LoVo (cell line): ENCODE data around the gene MTHFD1L.
A peak's percentile ranks its signal among the peaks of the same experiment; 100 is the strongest.

Source experiments
- DNase-seq: peaks from one replicate; pipeline ENCODE4 v3.0.0-alpha.2; 2016; ENCODE audit warnings: low spot score

The MTHFD1L gene

DNA sequence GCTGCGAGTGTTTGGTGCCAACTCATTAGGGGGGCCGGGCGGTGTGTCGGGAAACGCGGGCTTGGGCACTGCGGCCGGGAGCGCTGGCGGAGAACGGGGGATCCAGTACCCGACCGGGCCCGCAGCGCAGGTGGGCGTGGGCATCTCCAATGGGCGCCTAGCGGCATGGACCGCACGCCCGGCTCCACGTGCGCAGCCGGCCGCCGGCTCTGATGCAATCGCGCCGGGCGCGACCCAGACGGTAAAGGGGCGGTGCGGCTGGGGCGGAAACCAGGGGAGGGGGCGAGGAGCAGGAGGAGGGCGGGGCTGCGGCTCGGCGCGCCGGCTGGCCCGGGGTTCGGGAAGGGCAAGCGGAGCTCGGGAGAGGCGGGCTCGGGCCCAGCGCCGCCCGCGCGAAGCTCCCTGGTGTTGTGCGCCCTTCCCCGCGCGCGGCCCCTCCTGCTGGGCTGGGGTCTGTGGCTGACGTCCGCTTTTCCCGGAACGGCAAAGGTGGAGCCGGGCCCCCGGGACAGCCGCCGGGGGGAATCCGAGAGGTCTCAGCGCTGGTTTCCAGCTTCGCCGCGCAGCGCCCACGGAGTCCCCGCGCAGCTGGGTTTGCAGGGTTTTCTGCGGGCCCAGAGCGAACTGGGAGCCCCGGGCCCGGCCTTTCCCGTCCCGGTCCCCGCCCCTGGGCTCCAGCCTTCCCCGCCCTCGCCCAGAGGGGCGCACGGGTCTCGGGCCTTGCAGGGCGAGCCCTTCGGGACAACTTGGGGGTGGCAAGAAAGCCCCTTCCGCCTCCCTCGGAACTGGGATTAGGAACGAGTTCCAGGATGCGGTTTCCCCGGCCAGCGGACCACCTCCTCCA is 867 bp downstream of the MTHFD1L start:
- peak; percentile 78 for DNase-seq

GRCh38 chr6:150866991-150867501 is 1.5 kb downstream of the MTHFD1L start:
- no peak for DNase-seq

DNA sequence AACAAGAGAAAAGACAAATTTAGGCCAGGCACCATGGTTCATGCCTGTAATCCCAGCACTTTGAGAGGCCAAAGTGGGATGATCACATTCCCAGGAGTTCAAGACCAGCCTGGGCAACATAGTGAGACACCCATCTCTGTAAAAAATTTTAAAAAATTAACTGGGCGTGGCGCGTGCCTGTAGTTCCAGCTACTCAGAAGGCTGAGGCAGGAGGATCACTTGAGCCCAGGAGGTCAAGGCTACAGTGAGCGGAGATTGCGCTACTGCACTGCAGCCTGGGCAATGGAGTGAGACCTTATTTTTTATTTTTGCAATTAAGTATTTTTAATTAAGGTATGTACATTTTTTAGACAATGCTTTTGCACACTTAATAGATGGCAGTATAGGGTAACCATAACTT is 3.3 kb downstream of the MTHFD1L start:
- no peak for DNase-seq

DNA sequence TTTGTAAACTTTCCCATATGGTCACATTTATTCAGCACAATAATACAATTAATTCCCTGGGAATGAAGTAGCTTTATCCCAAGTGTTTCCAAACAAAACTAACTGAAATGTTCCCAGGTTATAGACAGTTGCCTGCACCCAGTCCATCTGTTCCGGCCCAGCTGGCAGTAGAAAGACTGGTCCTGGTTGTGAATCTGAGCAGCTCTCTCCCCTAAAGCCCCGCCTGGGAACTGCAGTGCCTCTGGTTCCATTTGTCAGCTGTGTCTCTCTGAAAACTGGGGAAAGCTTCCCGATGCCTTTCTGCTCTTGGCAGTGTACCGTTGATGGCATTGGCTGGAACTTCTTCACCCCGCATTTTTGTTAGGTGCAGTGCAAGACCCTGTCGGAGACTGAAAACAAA is 8.7 kb downstream of the MTHFD1L start:
- no peak for DNase-seq

DNA sequence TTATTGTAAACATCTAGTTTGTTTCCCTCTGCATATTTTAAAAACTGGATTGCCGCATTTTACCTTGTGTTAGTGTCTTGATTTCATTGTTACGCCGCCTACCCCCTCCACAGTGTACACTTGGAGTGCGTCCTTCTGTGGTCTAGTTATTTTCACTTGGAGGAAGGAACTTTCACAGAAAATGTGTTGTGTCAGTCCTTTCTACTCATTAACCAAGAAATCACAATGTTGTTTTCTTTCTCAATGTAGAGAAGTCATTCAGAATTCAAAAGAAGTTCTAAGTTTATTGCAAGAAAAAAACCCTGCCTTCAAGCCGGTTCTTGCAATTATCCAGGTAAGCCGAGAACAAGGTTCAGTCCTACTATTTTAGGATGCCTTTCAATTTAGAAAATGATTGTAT is 10.3 kb downstream of the MTHFD1L start:
- DNase-seq: no peak

DNA sequence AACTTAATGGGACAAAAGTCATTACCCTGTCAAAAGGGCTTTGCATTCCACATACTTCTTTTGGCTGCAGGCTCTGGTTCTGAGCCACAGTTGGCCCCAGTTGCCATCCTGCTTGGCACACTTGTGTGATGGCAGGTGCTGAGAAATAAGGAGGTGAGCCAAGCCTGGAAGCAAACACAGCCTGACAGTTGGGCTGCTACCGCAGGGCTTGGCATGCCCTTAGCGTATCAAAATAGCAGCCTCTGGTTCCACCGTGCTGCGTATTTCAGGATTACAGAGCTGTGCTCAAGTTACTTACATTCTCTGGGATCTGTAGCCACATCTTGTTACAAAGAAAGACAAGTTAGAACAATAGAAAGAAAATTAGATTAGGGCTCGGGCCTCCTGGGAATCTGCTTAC is 11.1 kb downstream of the MTHFD1L start:
- DNase-seq: no peak

- no peak for DNase-seq
Measured at GRCh38 chr6:150877928-150878327, 12.4 kb downstream of the MTHFD1L start.

DNA sequence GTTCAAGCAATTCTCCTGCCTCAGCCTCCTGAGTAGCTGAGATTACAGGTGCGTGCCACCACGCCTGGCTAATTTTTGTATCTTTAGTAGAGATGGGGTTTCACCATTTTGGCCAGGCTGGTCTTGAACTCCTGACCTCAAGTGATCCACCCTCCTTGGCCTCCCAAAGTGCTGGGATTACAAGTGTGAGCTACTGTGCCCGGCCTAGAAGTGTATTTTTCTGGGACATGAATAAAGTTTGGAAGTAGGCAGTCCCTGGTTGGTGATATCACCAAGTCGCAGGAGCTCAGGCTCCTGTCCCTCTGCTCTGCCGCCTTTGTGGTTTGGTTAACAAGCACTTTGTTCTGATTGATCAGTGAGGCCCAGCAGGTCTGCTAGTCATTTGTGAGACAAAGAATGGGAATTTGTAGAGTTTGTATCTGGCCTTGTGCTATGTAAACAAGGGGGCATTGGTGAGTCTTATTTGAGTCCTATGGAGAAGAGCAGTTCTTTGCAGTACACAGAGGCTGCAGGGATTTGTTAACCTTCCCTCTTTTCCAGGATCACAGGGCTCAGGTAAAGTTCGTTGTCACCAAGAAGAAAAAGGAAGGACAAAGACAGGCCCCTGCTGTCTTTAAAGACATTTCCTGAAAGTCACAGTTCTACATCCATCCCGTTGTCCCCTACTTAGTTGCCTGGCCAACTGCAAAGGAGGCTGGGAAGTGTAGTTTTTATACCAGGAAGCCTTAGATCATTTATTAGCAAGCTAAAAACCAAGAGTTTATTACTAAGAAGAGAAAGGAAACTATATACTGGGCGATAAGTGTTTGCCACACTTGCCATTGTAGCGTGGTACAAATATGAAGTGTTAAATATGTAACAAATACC is 13.1 kb downstream of the MTHFD1L start:
- DNase-seq: no peak

DNA sequence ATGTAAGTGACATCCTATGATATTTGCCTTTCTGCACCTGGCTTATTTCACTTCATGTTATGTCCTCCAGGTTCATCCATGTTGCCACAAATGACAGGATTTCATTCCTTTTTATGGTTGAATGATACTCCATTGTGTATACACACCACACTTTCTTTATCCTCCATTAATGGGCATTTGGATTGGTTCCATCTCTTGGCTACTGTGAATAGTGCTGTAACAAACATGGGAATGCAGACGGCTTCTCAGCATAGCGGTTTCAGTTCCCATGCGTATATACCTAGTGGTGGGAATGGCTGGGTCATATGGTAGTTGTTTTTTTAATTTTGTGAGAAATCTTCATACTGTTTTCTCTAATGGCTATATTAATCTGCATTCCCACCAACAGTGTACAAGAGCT is 14.8 kb downstream of the MTHFD1L start:
- no peak for DNase-seq

DNA sequence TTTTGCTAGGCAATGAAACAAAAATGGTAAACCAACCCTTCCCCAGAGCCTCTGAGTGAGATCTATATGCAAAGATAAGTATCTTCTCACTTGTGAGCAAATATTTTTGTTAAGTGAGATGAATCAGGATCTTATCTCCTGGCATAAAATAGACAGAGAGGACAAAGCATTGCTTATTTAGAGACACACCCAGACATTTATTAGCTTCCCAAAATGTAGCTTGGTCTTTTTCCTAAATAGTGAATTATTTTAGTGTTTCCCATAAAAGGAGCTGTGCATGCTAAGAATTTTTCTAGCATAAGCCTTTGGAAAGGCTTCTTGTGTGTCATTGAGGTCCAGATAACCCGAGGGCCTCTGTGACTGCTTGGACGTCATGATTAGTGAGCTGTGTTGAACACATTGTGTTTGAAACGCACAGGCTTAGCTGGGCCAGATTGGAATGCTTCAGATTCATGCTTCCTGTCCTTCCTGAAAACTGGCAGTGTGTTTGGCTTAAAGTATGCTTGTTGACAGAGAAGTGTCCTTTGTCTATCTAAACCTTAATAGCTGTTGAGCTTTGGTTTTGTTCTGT is 16.5 kb downstream of the MTHFD1L start:
- no peak for DNase-seq

DNA sequence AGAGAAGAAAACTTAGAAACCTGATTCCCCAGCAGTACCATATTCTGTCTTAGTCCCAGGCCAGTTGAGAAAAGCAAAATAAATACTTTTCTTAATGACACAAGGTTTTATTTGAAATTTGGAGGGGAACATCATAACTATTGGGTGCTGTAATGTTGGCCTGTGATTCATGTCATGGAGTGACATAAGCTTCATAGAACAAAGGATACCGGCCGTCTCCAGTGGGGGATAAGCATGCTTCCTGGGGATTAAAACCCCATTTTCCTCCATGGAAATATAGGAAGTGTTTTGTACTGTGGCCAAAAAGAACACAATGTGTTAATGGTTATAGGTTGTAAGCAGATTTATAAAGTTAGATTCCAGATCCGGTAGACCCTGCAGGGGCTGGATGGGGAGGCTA is 18.0 kb downstream of the MTHFD1L start:
- no peak for DNase-seq

DNA sequence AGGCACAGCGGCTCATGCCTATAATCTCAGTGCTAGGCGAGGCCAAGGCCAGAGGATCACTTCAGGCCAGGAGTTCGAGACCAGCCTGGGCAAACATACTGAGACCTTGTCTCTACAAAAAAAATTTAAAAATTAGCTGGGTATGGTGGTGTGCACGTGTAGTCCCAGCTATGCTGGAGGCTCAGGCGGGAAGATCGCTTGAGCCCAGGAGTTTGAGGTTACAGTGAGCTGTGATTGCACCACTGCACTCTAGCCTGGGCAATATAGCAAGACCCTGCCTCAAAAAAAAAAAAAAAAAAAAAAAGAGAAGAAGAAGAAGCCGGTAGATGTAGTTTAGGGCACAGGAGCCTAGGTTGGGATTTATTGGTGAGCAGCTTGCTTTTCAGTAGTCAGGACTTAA is 20.7 kb downstream of the MTHFD1L start:
- DNase-seq: no peak

GRCh38 chr6:150887978-150888563 is 22.6 kb downstream of the MTHFD1L start:
- DNase-seq: no peak

GRCh38 chr6:150890346-150890745 is 24.8 kb downstream of the MTHFD1L start:
- DNase-seq: no peak

GRCh38 chr6:150891888-150892485 is 26.5 kb downstream of the MTHFD1L start:
- peak; percentile 62 for DNase-seq

DNA sequence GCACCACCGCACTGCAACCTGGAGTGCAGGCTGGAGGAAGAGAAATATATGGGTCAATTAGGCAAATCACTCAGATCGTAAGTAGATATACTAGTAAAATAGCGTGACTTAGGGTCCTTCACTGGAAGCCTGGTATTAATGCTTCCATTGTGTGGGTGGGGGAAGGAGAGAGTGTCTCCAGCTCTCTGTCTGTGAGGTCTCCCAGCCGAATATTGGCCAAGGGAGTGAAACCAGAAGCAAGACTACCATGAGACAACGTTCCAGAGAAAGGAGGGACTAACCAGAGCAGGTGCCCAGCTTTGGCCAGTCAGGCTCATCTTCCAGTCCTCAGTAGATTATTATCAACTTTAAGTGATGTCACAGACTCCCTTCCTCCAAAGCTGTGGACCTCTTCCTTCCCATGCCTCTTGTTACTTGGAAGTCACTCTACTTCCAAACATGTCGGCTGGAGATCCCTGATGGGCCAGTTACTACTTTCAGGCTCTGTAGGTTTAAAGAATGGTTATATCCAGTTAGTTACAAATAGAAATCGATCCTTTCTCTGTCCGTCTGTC is 28.8 kb downstream of the MTHFD1L start:
- no peak for DNase-seq

GRCh38 chr6:150894935-150895552 is 29.5 kb downstream of the MTHFD1L start:
- peak; percentile 51 for DNase-seq

DNA sequence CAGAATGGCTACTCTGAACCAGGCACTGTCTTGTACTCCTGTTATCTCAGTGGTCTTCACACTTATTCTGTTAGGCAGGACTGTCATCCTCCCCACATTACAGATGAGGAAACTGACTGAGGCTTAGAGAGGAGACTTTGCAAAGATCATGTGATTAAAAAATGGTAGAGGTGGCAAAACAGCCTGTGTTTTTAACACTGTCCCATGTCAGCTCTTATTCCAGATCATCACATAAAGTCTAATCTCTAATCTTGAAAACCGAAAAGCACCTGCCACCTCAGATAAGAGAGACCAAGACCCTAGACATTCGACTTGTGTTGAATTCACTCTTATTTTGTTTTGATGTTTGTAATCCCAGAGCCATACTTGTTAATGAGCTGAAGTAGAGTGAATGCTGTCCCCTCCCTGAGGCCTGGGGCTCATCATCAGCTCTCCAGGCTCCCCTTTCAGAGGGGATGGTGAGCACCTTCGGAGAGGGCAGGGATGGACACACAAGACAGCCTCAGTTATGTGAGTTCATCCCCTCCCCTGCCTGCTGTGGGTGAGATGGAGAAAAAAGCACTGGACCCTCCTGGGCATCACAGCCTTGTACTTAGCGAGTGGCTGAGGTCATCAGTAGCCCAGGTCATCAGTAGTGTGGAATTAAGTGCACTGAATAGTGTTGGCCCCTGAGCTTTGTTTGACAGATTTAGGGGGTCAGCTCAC is 30.6 kb downstream of the MTHFD1L start:
- DNase-seq: no peak

- no peak for DNase-seq
Measured at GRCh38 chr6:150897400-150897943, 32.0 kb downstream of the MTHFD1L start.
